K562 (cell line): ENCODE measurements around the gene USF2. TPM values are rescaled to one million over a fixed set of nuclear protein-coding genes. Genes with fewer than 3 reads are reported as not detected.
A peak's percentile ranks its signal among the peaks of the same experiment; 100 is the strongest.

Source experiments
- CXXC5 ChIP-seq: fragments of 250-450 bp; sonication (Bioruptor Pico); IDR thresholded peaks from 2 replicates; pipeline ENCODE4 v1.8.0; 2022; ENCODE audit warnings: inconsistent platforms, mild to moderate bottlenecking, moderate library complexity
- DPF2 ChIP-seq: fragments of 450-650 bp; IDR thresholded peaks from 2 replicates; pipeline ENCODE4 v1.6.1; 2016
- GABPA ChIP-seq: fragments of 200-800 bp; sonication (Bioruptor generic); conservative IDR thresholded peaks from 2 replicates; pipeline ENCODE4 v1.6.1; 2016; ENCODE audit warnings: low read depth, missing genetic modification characterization, missing compliant biosample characterization
- MEF2D ChIP-seq: conservative IDR thresholded peaks from 2 replicates; pipeline ENCODE4 v1.6.1; 2016; ENCODE audit warnings: low read depth, missing genetic modification characterization, missing compliant biosample characterization
- MYC ChIP-seq, 2 experiments: fragments of 250-450 bp in 1 of 2; sonication (Bioruptor Pico) in 1 of 2; IDR thresholded peaks; 2 replicates each; pipeline versions ENCODE4 v1.5.1 to v1.6.1; 2012 to 2021; ENCODE audit warnings: low read depth in 2 of 2, borderline replicate concordance in 1 of 2, improper control_type of control experiment in 1 of 2, low read length in 1 of 2, mild to moderate bottlenecking in 1 of 2, moderate library complexity in 1 of 2
- NEUROD1 ChIP-seq: fragments of 150-350 bp; IDR thresholded peaks from 2 replicates; pipeline ENCODE4 v1.6.1; 2014; ENCODE audit warnings: borderline replicate concordance, low read length, low read depth; ENCODE audit not compliant: partially characterized antibody
- NR2C1 ChIP-seq, 2 experiments: fragments of 450-650 bp; IDR thresholded peaks; 2 replicates each; pipeline ENCODE4 v1.6.1; 2017; ENCODE audit warnings: mild to moderate bottlenecking in 2 of 2, antibody characterized with exemption in 1 of 2, inconsistent platforms in 1 of 2, missing compliant biosample characterization in 1 of 2, missing genetic modification characterization in 1 of 2
- RBFOX2 ChIP-seq: fragments of 200-400 bp; formaldehyde crosslinking; IDR thresholded peaks from 2 replicates; pipeline ENCODE4 v1.6.1; 2017; ENCODE audit warnings: low read depth, mild to moderate bottlenecking, low read length, moderate library complexity
- TCF7L2 ChIP-seq: fragments of 150-350 bp; IDR thresholded peaks from 2 replicates; pipeline ENCODE4 v1.6.1; 2016; ENCODE audit warnings: low read depth, mild to moderate bottlenecking, low read length, moderate library complexity
- ZBTB7A ChIP-seq: IDR thresholded peaks from 2 replicates; pipeline ENCODE4 v1.6.1; 2011; ENCODE audit warnings: low read depth, mild to moderate bottlenecking, low read length, moderate library complexity, borderline replicate concordance; ENCODE audit not compliant: control insufficient read depth
- ZNF140 ChIP-seq: fragments of 250-450 bp; sonication (Bioruptor Pico); IDR thresholded peaks from 2 replicates; pipeline ENCODE4 v1.8.0; 2021; ENCODE audit warnings: moderate library complexity, mild to moderate bottlenecking, inconsistent platforms
- ZNF431 ChIP-seq: sonication (generic); formaldehyde crosslinking; IDR thresholded peaks from 2 replicates; pipeline ENCODE4 v1.8.0; 2022; ENCODE audit warnings: mild to moderate bottlenecking, missing genetic modification reagents
- polyA plus RNA-seq, 8 experiments: library from polyadenylated mRNA; depleted of rRNA in 4 of 8; stranded (reverse) in 5 of 8; unstranded in 3 of 8; fragments of >200 nt; fragmentation: Nextera tagmentation in 2 of 8; fragmentation: Illumina TruSeq in 1 of 8; extraction: Ambion mirVana in 2 of 8; extraction: Trizol in 1 of 8; gene quantifications; 2 replicates each; pipeline versions ENCODE4 v1.2.1 to v1.2.3, GENCODE V29; 2011 to 2014; ENCODE audit warnings: inconsistent platforms in 1 of 8, missing spikeins in 1 of 8
- total RNA-seq, 7 experiments: library from RNA; depleted of rRNA in 6 of 7; stranded (reverse); fragments of >200 nt in 6 of 7; fragmentation: Illumina TruSeq in 2 of 7; extraction: Trizol in 2 of 7; gene quantifications; 2 replicates each; pipeline versions ENCODE4 v1.2.1 to v1.2.3, GENCODE V29; 2011 to 2021; ENCODE audit warnings: low replicate concordance in 1 of 7
- TF ChIP-seq, protein P1 (sequence below): fragments of 200-800 bp; sonication (Bioruptor generic); IDR thresholded peaks from 2 replicates; pipeline ENCODE4 v1.6.1; 2017; ENCODE audit warnings: missing genetic modification characterization, missing compliant biosample characterization
- TF ChIP-seq, protein P2 (sequence below): sonication (generic); formaldehyde crosslinking; IDR thresholded peaks from 2 replicates; pipeline ENCODE4 v1.9.0; 2022; ENCODE audit warnings: mild to moderate bottlenecking, missing genetic modification reagents
- TF ChIP-seq, protein P3 (sequence below): fragments of 450-650 bp; IDR thresholded peaks from 2 replicates; pipeline ENCODE4 v1.6.1; 2017; ENCODE audit warnings: antibody characterized with exemption, mild to moderate bottlenecking
- TF ChIP-seq, protein P4 (sequence below): sonication (generic); formaldehyde crosslinking; IDR thresholded peaks from 2 replicates; pipeline ENCODE4 v1.5.0; 2020; ENCODE audit warnings: missing genetic modification reagents
- TF ChIP-seq, protein P5 (sequence below): fragments of 450-650 bp; IDR thresholded peaks from 2 replicates; pipeline ENCODE4 v1.6.1; 2016; ENCODE audit warnings: antibody characterized with exemption

Gene USF2
- total and polyA plus RNA-seq, 9 of the 15 experiments (the other 6 are each of a cell fraction or from before 2014, with no cell fraction given) = 0.27 to 93.7 (median 58.4) TPM

DNA sequence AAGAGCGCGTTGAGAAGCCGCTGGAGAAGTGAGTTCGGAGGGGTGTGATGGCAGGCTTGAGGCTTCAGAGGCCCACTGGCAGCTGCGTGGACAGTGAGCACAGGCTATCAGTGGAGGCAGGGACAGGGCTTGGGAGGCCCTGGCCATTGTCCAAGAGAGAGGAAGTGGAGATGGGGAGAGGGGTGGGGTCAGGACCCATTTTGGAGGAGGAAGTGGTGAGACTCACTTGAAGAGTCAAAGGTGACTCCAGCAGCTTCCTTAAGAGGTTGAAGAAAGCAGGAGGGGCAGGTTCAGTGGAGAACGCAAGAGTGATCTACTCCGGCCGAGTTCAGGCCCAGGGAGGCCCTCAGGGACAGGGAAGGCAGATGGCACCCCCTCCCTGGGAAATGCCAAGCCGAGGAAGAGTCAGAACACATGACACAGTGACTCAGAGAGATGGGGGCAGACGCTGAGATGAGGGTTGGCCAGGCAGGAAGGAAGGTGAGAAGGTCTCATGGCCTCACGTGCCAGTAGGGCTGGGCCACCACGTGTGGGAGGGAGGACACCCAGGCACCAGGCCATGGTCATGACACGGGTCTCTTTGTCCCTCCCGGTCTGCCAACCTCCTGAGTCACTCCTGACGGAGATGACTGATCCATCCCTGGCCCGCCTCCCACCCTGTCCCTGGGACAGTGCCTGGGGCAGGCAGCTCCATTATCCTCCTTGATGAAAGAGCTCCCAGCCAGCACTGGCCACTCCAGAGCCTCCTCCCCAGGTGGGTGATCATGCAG lies 50.1 kb downstream of the USF2 start (continued):
- peak; percentile 42 for TF ChIP-seq GABPA (tag)
- TF ChIP-seq, protein P1, sequence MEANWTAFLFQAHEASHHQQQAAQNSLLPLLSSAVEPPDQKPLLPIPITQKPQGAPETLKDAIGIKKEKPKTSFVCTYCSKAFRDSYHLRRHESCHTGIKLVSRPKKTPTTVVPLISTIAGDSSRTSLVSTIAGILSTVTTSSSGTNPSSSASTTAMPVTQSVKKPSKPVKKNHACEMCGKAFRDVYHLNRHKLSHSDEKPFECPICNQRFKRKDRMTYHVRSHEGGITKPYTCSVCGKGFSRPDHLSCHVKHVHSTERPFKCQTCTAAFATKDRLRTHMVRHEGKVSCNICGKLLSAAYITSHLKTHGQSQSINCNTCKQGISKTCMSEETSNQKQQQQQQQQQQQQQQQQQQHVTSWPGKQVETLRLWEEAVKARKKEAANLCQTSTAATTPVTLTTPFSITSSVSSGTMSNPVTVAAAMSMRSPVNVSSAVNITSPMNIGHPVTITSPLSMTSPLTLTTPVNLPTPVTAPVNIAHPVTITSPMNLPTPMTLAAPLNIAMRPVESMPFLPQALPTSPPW (CRISPR knock-in tag) = peak; percentile 50
- TF ChIP-seq, protein P2, sequence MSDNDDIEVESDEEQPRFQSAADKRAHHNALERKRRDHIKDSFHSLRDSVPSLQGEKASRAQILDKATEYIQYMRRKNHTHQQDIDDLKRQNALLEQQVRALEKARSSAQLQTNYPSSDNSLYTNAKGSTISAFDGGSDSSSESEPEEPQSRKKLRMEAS (CRISPR knock-in tag) = peak; percentile 96
- peak; percentile 54; the same call in 1 of the 2 replicates for TF ChIP-seq ZNF431 (CRISPR knock-in tag)
- TF ChIP-seq, protein P3, sequence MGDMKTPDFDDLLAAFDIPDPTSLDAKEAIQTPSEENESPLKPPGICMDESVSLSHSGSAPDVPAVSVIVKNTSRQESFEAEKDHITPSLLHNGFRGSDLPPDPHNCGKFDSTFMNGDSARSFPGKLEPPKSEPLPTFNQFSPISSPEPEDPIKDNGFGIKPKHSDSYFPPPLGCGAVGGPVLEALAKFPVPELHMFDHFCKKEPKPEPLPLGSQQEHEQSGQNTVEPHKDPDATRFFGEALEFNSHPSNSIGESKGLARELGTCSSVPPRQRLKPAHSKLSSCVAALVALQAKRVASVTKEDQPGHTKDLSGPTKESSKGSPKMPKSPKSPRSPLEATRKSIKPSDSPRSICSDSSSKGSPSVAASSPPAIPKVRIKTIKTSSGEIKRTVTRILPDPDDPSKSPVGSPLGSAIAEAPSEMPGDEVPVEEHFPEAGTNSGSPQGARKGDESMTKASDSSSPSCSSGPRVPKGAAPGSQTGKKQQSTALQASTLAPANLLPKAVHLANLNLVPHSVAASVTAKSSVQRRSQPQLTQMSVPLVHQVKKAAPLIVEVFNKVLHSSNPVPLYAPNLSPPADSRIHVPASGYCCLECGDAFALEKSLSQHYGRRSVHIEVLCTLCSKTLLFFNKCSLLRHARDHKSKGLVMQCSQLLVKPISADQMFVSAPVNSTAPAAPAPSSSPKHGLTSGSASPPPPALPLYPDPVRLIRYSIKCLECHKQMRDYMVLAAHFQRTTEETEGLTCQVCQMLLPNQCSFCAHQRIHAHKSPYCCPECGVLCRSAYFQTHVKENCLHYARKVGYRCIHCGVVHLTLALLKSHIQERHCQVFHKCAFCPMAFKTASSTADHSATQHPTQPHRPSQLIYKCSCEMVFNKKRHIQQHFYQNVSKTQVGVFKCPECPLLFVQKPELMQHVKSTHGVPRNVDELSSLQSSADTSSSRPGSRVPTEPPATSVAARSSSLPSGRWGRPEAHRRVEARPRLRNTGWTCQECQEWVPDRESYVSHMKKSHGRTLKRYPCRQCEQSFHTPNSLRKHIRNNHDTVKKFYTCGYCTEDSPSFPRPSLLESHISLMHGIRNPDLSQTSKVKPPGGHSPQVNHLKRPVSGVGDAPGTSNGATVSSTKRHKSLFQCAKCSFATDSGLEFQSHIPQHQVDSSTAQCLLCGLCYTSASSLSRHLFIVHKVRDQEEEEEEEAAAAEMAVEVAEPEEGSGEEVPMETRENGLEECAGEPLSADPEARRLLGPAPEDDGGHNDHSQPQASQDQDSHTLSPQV = peak; percentile 95
- peak; percentile 10 for TF ChIP-seq NEUROD1
- peak; percentile 50; the same call in 1 of the 2 replicates for TF ChIP-seq ZBTB7A
- TF ChIP-seq RBFOX2 = peak; percentile 24; the same call in 1 of the 2 replicates
- TF ChIP-seq, protein P4, sequence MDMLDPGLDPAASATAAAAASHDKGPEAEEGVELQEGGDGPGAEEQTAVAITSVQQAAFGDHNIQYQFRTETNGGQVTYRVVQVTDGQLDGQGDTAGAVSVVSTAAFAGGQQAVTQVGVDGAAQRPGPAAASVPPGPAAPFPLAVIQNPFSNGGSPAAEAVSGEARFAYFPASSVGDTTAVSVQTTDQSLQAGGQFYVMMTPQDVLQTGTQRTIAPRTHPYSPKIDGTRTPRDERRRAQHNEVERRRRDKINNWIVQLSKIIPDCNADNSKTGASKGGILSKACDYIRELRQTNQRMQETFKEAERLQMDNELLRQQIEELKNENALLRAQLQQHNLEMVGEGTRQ (CRISPR knock-in tag) = 0 out of 2 replicates have a peak, but pooled peaks have one; percentile 8
- no peak for TF ChIP-seq TCF7L2
- TF ChIP-seq MYC (IDR thresholded peaks at IDR 0.05; ENCODE audit: low read depth, low read length) = no peak
- TF ChIP-seq MYC (CRISPR knock-in tag; IDR thresholded peaks at IDR 0.05; ENCODE audit: borderline replicate concordance, low read depth) = 0 out of 2 replicates have a peak, but pooled peaks have one; percentile 12
- TF ChIP-seq MEF2D = 0 out of 2 replicates have a peak, but pooled peaks have one; percentile 49
- TF ChIP-seq ZNF140 (CRISPR knock-in tag) = no peak
- peak; percentile 64; the same call in 1 of the 2 replicates for TF ChIP-seq CXXC5 (CRISPR knock-in tag)
- peak; percentile 50 for TF ChIP-seq DPF2
- TF ChIP-seq, protein P5, sequence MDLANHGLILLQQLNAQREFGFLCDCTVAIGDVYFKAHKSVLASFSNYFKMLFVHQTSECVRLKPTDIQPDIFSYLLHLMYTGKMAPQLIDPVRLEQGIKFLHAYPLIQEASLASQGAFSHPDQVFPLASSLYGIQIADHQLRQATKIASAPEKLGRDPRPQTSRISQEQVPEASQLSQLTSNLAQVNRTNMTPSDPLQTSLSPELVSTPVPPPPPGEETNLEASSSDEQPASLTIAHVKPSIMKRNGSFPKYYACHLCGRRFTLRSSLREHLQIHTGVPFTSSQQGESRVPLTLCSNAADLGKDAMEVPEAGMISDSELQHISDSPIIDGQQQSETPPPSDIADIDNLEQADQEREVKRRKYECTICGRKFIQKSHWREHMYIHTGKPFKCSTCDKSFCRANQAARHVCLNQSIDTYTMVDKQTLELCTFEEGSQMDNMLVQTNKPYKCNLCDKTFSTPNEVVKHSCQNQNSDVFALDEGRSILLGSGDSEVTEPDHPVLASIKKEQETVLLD = peak; percentile 21; the same call in 1 of the 2 replicates
- TF ChIP-seq NR2C1 (IDR thresholded peaks at IDR 0.05) = peak; percentile 60
- peak; percentile 67 for TF ChIP-seq NR2C1 (tag; IDR thresholded peaks at IDR 0.05)
